PFSK-1 (cell line): Measurements from ENCODE around the gene SLC2A1.

Experiments used
- FOXP2 ChIP-seq: optimal IDR thresholded peaks from 2 replicates; pipeline ENCODE3; 2011; ENCODE audit warnings: borderline replicate concordance, control low read depth, inconsistent platforms; ENCODE audit not compliant: insufficient read depth; ENCODE audit errors: extremely low read length, extremely low read depth
- POLR2AphosphoS5 ChIP-seq: IDR thresholded peaks from 2 replicates; pipeline ENCODE4 v1.6.1; 2012; ENCODE audit warnings: low read depth, mild to moderate bottlenecking, control low read depth, low read length, moderate library complexity
- SIN3A ChIP-seq: IDR thresholded peaks from 2 replicates; pipeline ENCODE4 v1.6.1; 2012; ENCODE audit warnings: mild to moderate bottlenecking, low read length, moderate library complexity, borderline replicate concordance; ENCODE audit not compliant: insufficient read depth
- TAF1 ChIP-seq: IDR thresholded peaks from 2 replicates; pipeline ENCODE4 v1.6.1; 2012; ENCODE audit warnings: low read length, control low read depth, borderline replicate concordance; ENCODE audit not compliant: insufficient read depth
- TF ChIP-seq, protein P1 (sequence below), 2 experiments: IDR thresholded peaks; 2 replicates each; pipeline versions ENCODE4 v1.6.1 to v1.8.0; 2011 to 2012; ENCODE audit warnings: low read depth in 2 of 2, low read length in 2 of 2, control low read depth in 1 of 2, inconsistent platforms in 1 of 2, mild to moderate bottlenecking in 1 of 2, moderate library complexity in 1 of 2; ENCODE audit not compliant: insufficient read depth in 1 of 2

DNA sequence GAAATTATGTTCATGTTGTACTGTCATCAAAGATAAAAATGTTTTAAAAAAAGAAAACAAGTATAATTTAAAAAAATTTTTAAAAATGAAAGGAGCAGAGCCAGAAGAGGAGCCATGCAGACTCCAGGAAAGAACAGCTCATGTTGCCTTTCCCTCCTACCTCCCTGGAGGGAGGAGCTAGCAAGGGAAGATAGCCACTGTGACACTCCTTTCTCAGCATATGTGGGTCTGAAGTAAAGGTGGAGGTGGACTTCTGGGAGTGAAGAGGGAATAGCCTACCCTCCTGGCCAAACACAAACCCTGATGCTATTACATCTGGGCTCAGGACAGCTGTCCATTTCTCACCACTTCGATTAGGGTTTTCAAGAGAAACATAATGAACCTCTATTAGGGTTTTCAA, 54.2 kb downstream of the SLC2A1 start:
- TF ChIP-seq TAF1: no peak
- TF ChIP-seq, protein P1, sequence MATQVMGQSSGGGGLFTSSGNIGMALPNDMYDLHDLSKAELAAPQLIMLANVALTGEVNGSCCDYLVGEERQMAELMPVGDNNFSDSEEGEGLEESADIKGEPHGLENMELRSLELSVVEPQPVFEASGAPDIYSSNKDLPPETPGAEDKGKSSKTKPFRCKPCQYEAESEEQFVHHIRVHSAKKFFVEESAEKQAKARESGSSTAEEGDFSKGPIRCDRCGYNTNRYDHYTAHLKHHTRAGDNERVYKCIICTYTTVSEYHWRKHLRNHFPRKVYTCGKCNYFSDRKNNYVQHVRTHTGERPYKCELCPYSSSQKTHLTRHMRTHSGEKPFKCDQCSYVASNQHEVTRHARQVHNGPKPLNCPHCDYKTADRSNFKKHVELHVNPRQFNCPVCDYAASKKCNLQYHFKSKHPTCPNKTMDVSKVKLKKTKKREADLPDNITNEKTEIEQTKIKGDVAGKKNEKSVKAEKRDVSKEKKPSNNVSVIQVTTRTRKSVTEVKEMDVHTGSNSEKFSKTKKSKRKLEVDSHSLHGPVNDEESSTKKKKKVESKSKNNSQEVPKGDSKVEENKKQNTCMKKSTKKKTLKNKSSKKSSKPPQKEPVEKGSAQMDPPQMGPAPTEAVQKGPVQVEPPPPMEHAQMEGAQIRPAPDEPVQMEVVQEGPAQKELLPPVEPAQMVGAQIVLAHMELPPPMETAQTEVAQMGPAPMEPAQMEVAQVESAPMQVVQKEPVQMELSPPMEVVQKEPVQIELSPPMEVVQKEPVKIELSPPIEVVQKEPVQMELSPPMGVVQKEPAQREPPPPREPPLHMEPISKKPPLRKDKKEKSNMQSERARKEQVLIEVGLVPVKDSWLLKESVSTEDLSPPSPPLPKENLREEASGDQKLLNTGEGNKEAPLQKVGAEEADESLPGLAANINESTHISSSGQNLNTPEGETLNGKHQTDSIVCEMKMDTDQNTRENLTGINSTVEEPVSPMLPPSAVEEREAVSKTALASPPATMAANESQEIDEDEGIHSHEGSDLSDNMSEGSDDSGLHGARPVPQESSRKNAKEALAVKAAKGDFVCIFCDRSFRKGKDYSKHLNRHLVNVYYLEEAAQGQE (IDR thresholded peaks at IDR 0.05; ENCODE audit: insufficient read depth in 1 of 2, low read depth in 2 of 2, low read length in 2 of 2): no peak
- TF ChIP-seq POLR2AphosphoS5: no peak
- no peak for TF ChIP-seq SIN3A
- no peak for TF ChIP-seq FOXP2
